NCI-H82 treated with DMSO at 0.1 percent for 48 hours (cell line): Measurements from ENCODE around the gene SPACA1.
A peak's percentile ranks its signal among the peaks of the same experiment; 100 is the strongest.
"Not testable (repeated sequence)": the region's sequence is repeated elsewhere in the genome, so short reads cannot be mapped to it uniquely, and the experiment has no call there.

Source experiments
- DNase-seq: peaks from one replicate; lab custom pipeline; 2025; ENCODE audit not compliant: unreplicated experiment; lab: John Stamatoyannopoulos, UW

SPACA1 gene

GRCh38 chr6:88047510-88048150, at the start of gene SPACA1:
SPACA1 (plus strand) TSS chr6:88047841; CDS start chr6:88047906, 65 bp downstream.
- DNase-seq: no peak

- DNase-seq: no peak
Observed at GRCh38 chr6:88000713-88001112, 46.9 kb upstream of the SPACA1 start.

- DNase-seq: not testable (repeated sequence)
Observed at GRCh38 chr6:88001279-88001678, 46.4 kb upstream of the SPACA1 start.

GRCh38 chr6:88004707-88005106, 42.9 kb upstream of the SPACA1 start:
- no peak for DNase-seq

- no peak for DNase-seq
Observed at GRCh38 chr6:88006557-88006956, 41.1 kb upstream of the SPACA1 start.

GRCh38 chr6:88008411-88008810, 39.2 kb upstream of the SPACA1 start:
- DNase-seq: no peak

GRCh38 chr6:88008831-88009231, 38.8 kb upstream of the SPACA1 start:
- no peak for DNase-seq

GRCh38 chr6:88013015-88013414, 34.6 kb upstream of the SPACA1 start:
- DNase-seq: no peak

- no peak for DNase-seq
Observed at GRCh38 chr6:88013554-88013953, 34.1 kb upstream of the SPACA1 start.

- DNase-seq: no peak
Observed at GRCh38 chr6:88020439-88020838, 27.2 kb upstream of the SPACA1 start.

GRCh38 chr6:88024696-88025095, 22.9 kb upstream of the SPACA1 start:
- no peak for DNase-seq

- no peak for DNase-seq
Observed at GRCh38 chr6:88031550-88031949, 16.1 kb upstream of the SPACA1 start.

GRCh38 chr6:88044530-88044929, 3.1 kb upstream of the SPACA1 start:
- no peak for DNase-seq

GRCh38 chr6:88045521-88046136, 2.0 kb upstream of the SPACA1 start:
- no peak for DNase-seq

- DNase-seq: no peak
Observed at GRCh38 chr6:88048578-88048977, 937 bp downstream of the SPACA1 start.

- DNase-seq: no peak
Observed at GRCh38 chr6:88050140-88050818, 2.6 kb downstream of the SPACA1 start.

- no peak for DNase-seq
Observed at GRCh38 chr6:88059191-88059590, 11.6 kb downstream of the SPACA1 start.

GRCh38 chr6:88062376-88062775, 14.7 kb downstream of the SPACA1 start:
- DNase-seq: no peak

GRCh38 chr6:88072462-88072861, 24.8 kb downstream of the SPACA1 start:
- DNase-seq: no peak

GRCh38 chr6:88074791-88075190, 27.1 kb downstream of the SPACA1 start:
- peak; percentile 76 for DNase-seq

- DNase-seq: no peak
Observed at GRCh38 chr6:88077305-88077704, 29.7 kb downstream of the SPACA1 start.

GRCh38 chr6:88086792-88087191, 39.2 kb downstream of the SPACA1 start:
- no peak for DNase-seq
